ENCODE measurements around the gene CYP2C8. TPM values are rescaled to one million over a fixed set of nuclear protein-coding genes. Genes with fewer than 3 reads are reported as not detected.

CYP2C8 gene
- polyA plus RNA-seq, 2 donors, result 0.02 to 0.33 TPM

DNA sequence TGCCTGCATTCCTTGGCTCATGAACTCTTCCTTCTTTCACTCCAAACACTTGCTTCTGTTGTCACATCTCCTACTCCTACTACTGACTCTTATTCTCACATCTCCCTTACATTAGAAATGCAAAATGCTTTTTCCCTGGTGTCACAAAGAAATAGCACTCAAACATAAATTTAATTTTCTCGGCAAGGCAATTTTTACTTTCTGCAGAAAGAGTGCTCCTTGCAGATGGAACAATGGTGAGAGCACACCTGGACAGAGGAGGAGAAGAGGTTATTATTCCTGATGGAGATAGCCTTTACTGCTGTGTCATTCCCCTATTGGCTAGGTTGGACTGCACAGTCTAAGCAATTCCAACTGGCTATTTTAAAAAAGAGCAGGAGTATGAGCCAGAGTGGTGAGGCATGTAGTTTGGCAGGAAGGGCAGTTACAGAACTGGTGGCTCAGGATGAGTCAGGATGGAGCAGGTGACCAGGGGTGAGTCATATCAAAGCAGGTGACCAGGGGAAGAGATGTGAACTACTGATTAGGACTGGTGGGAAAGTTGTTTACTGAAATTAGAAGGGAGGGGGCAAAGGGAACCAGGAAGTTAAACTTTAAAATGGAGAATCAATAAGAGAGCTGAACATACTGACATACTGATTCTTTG, 77.9 kb downstream of the CYP2C8 start:
- Histone ChIP-seq H3K4me3 (ENCODE audit: low read depth in 1 of 2, low read length in 2 of 2) (no peak overlapping the region), H3K9me3 (ENCODE audit: control insufficient read depth in 2 of 2, insufficient read depth in 1 of 2, low read depth in 1 of 2, low read length in 1 of 2) (peaks cover 0 to 2% of the 10 kb centered on the region in 2 donors), H3K36me3 (ENCODE audit: control insufficient read depth in 2 of 2, insufficient read depth in 2 of 2, low read length in 1 of 2) (no peaks in the 10 kb centered on the region), H3K27me3 (ENCODE audit: control insufficient read depth in 1 of 2, insufficient read depth in 2 of 2, low read length in 2 of 2) (no peaks in the 10 kb centered on the region), H3K27ac (ENCODE audit: low read depth in 2 of 2, low read length in 1 of 2) (no peak overlapping the region), H3K4me1 (ENCODE audit: control insufficient read depth in 2 of 2, insufficient read depth in 2 of 2, low read length in 1 of 2) (no peaks in the 10 kb centered on the region)
- WGBS, 2 donors, result 96 to 97% methylated on average over 1 of the region's 1 CpG

DNA sequence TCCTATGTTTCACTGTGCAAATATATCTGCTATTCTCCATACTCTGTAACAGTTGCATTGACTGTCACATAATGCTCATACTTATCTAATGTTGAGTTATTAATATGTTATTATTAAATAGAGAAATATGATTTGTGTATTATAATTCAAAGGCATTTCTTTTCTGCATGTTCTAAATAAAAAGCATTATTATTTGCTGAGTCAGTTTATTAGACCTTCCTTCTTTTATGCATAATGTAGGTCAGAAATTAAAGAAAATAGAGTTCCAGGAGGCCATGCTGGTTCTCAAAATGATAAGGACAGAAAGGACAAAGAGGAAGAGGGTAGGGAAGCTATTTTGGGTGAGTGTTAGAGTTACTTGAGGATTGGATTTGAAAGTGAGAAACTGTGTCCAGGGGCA, 80.1 kb downstream of the CYP2C8 start:
- Histone ChIP-seq H3K9me3 (ENCODE audit: control insufficient read depth in 2 of 2, insufficient read depth in 1 of 2, low read depth in 1 of 2, low read length in 1 of 2) (peaks cover 0 to 2% of the 10 kb centered on the region in 2 donors), H3K27ac (ENCODE audit: low read depth in 2 of 2, low read length in 1 of 2) (no peak overlapping the region), H3K4me3 (ENCODE audit: low read depth in 1 of 2, low read length in 2 of 2) (no peak overlapping the region), H3K27me3 (ENCODE audit: control insufficient read depth in 1 of 2, insufficient read depth in 2 of 2, low read length in 2 of 2) (no peaks in the 10 kb centered on the region), H3K4me1 (ENCODE audit: control insufficient read depth in 2 of 2, insufficient read depth in 2 of 2, low read length in 1 of 2) (no peaks in the 10 kb centered on the region), H3K36me3 (ENCODE audit: control insufficient read depth in 2 of 2, insufficient read depth in 2 of 2, low read length in 1 of 2) (no peaks in the 10 kb centered on the region)

Other genes starting within 250 kb of the CYP2C8 start
- 1 to 10 TPM; 2.6 to 8.7 TPM for gene CYP2C9, start 130.8 kb downstream of the CYP2C8 start, polyA plus RNA-seq
- gene ACSM6, start 124.7 kb upstream of the CYP2C8 start, polyA plus RNA-seq, result not detected
- 100 to 1,000 TPM in 1 of 2 donors, 10 to 100 TPM in 1; 79.9 to 117 TPM for gene PDLIM1, start 221.5 kb upstream of the CYP2C8 start, polyA plus RNA-seq